GM10248 (cell line): ENCODE measurements around the gene H6PD.

ENCODE experiments used
- CTCF ChIA-PET: fragments of 300-600 bp; sonication (Branson Sonifier 250); formaldehyde crosslinking; extraction: SDS; loops from one replicate; lab custom pipeline; 2021; ENCODE audit warnings: antibody characterized with exemption; lab: Yijun Ruan, JAX
- POLR2A ChIA-PET: fragments of 350-650 bp; sonication (Branson Sonifier 250); formaldehyde crosslinking; extraction: SDS; loops from one replicate; lab custom pipeline; 2020; ENCODE audit warnings: antibody characterized with exemption; lab: Yijun Ruan, JAX
- DNase-seq: peaks from one replicate; pipeline ENCODE4 v3.0.0; 2012; ENCODE audit errors: extremely low spot score
- TF ChIP-seq, protein P1 (sequence below): IDR thresholded peaks from 2 replicates; pipeline ENCODE4 v1.5.1; 2012; ENCODE audit warnings: mild to moderate bottlenecking, low read depth; ENCODE audit errors: extremely low read depth, missing control alignments, control extremely low read depth

H6PD gene

DNA sequence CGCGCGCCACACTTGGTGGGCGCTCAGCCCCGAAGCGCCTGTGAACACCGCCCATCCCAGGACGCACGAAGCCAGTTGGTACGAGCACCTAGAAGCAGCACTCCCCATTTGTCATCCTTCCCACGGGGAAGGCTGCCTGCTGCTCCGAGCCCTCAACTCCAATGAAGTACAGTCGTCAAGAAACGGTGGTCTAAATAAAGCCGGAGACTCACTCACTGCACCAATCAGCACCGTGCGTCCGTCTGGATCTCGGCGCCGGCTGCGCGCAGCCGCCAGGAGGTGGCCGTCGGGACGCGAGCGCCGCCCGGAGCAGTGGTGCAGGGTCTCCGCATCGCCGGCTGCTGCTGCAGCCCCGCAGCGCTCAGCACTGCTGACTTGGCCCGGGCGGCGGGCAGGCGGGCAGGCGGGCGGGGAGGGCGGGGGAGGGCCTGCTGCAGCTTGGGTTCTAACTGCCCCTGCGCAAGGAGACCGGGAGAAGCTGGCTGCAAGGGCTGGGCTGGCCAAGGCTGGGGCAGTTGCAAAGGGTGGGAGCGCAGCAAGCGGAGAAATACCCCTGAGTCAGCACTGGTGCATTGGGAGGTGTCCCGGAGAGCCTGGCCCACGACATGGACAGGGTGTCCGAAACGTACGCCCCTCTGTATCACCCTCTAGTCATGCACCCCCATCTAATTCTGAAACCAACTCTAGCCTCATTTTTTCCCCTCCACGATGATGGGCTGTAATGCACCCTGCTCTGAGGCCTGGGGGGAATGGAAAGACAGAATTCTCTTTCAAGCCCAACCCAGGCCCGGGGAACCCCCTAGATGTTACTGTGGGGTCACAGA lies 35.8 kb upstream of the H6PD start:
- TF ChIP-seq, protein P1, sequence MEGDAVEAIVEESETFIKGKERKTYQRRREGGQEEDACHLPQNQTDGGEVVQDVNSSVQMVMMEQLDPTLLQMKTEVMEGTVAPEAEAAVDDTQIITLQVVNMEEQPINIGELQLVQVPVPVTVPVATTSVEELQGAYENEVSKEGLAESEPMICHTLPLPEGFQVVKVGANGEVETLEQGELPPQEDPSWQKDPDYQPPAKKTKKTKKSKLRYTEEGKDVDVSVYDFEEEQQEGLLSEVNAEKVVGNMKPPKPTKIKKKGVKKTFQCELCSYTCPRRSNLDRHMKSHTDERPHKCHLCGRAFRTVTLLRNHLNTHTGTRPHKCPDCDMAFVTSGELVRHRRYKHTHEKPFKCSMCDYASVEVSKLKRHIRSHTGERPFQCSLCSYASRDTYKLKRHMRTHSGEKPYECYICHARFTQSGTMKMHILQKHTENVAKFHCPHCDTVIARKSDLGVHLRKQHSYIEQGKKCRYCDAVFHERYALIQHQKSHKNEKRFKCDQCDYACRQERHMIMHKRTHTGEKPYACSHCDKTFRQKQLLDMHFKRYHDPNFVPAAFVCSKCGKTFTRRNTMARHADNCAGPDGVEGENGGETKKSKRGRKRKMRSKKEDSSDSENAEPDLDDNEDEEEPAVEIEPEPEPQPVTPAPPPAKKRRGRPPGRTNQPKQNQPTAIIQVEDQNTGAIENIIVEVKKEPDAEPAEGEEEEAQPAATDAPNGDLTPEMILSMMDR = no peak
- CTCF ChIA-PET = interaction anchor here (0.7 to 10.1 kb wide), 5 partner anchors 18 to 89 kb away, joined by 3 to 84 read pairs (median 3); no protein-coding TSS in a partner anchor
- DNase-seq = no peak

GRCh38 chr1:9200441-9200840 lies 34.1 kb upstream of the H6PD start:
- ChIA-PET CTCF (interaction anchor here (0.6 to 7.5 kb wide), 12 partner anchors 9 to 195 kb away, joined by 3 to 84 read pairs (median 4); partner anchors contain the start of gene H6PD), POLR2A (no interaction called here)
- TF ChIP-seq, protein P1 = no peak
- no peak for DNase-seq

More for the DNA sequence above, 35.8 kb upstream of the H6PD start:
- POLR2A ChIA-PET = no interaction called here

- ChIA-PET CTCF (interaction anchor here (0.7 to 7.5 kb wide), 11 partner anchors 8 to 196 kb away, joined by 3 to 84 read pairs (median 4); no protein-coding TSS in a partner anchor), POLR2A (no interaction called here)
- TF ChIP-seq, protein P1 = no peak
- DNase-seq = no peak
These were observed 33.0 kb upstream of the H6PD start for GRCh38 chr1:9201401-9202239.

DNA sequence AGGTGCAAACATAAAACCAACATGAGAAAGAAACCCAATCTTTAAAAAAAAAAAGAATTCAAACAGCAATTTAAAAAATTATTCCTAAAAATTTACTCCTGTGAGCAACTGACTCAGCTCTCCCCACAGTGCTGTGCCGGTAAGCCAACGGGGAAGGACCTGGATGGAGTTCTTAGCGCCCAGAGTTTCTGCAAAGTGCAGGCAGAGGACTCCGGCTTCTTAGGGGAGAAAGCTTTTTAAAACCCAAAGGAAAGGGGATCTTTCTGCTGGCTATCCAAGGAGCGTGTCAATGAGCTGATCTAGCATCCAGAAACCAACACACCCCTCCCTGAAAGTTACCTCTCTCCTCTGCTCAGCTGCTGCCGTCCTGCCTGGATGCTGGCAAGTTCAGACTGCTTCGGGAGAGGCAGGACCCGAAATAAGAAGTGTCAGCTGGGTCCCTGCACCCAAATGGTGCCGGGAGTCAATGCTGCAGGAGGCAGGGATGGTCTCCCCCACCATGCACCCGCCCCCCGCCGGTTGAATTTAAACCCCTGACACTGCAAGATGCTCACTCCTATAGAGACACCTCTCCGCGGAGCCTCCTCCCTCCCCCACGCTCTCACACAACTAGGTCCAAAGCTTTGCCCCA lies 32.2 kb upstream of the H6PD start:
- no peak for DNase-seq
- POLR2A ChIA-PET = no interaction called here
- CTCF ChIA-PET = interaction anchor here (0.7 to 2.2 kb wide), 5 partner anchors 11 to 253 kb away, joined by 3 to 12 read pairs (median 3); no protein-coding TSS in a partner anchor
- TF ChIP-seq, protein P1 = no peak

GRCh38 chr1:9203511-9203982 lies 31.0 kb upstream of the H6PD start:
- CTCF ChIA-PET = no interaction called here
- DNase-seq = no peak
- POLR2A ChIA-PET = no interaction called here
- TF ChIP-seq, protein P1 = no peak

DNA sequence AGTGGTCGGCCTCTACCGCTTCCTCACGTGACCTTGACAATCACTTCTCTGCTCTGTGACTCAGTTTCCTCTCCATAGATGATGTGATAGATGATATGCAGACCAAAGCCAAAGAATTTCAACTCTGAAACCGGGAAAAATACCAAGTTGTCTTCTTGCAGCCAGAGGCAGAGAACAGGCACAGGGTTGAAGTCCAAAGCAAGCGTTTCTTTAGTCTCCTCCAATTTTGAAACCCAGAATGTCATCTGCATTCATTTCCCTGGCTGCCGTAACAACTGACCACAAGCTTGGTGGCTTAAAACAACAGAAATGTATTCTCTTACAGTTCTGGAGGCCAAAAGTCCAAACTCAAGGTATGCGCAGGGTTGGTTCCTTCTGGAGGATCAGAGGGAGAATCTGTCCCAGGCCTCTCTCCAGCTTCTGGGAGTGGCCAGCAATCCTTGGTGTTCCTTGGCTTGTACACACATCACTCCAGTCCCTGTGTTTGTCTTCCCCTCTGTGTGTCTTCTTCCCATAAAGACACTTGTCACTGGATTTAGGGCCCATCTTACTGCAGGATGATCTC lies 30.3 kb upstream of the H6PD start:
- CTCF ChIA-PET = interaction anchor here (1.1 to 1.5 kb wide), 2 partner anchors 29 to 97 kb away, joined by 3 read pairs; no protein-coding TSS in a partner anchor
- TF ChIP-seq, protein P1 = no peak
- DNase-seq = no peak
- POLR2A ChIA-PET = no interaction called here
